H1 (cell line): ENCODE measurements around the gene SLC39A9. TPM values are rescaled to one million over a fixed set of nuclear protein-coding genes. Genes with fewer than 3 reads are reported as not detected.

Experiments used
- CTCF ChIA-PET: fragments of 300-600 bp; sonication (Branson Sonifier 250); formaldehyde crosslinking; loops from one replicate; lab custom pipeline; 2021; ENCODE audit not compliant: partially characterized antibody; lab: Charles Lee
- POLR2A ChIA-PET: fragments of 300-600 bp; sonication (Branson Sonifier 250); formaldehyde crosslinking; loops from one replicate; lab custom pipeline; 2021; ENCODE audit warnings: inconsistent platforms; ENCODE audit not compliant: partially characterized antibody; lab: Charles Lee
- DNase-seq, 2 experiments: peaks; one replicate each; pipeline versions ENCODE4 v3.0.0 to v3.0.0-alpha.2; 2010 to 2022; ENCODE audit warnings: low spot score in 2 of 2, low read depth in 1 of 2, mixed read lengths in 1 of 2
- FAIRE-seq: peaks from 2 replicates; lab custom pipeline; 2011; peaks lifted over from hg19 to GRCh38; lab: Jason Lieb, UNC
- H2AFZ ChIP-seq: 2 replicates; pipeline ENCODE4 v1.8.1; 2012; ENCODE audit warnings: low read length, inconsistent platforms
- H2AK5ac ChIP-seq: 2 replicates; pipeline ENCODE4 v1.6.1; 2013; ENCODE audit warnings: low read depth, low read length
- H2BK120ac ChIP-seq: replicated peaks from 2 replicates; pipeline ENCODE3; 2013; ENCODE audit warnings: low read depth, low read length, inconsistent platforms
- H2BK12ac ChIP-seq: 2 replicates; pipeline ENCODE4 v1.6.1; 2013; ENCODE audit warnings: low read depth, low read length
- H2BK15ac ChIP-seq: 2 replicates; pipeline ENCODE4 v1.6.1; 2013; ENCODE audit warnings: low read length
- H2BK20ac ChIP-seq: 2 replicates; pipeline ENCODE4 v1.6.1; 2013; ENCODE audit warnings: low read length
- H2BK5ac ChIP-seq: 2 replicates; pipeline ENCODE4 v1.6.1; 2013; ENCODE audit warnings: low read depth, low read length
- H3K14ac ChIP-seq: 2 replicates; pipeline ENCODE4 v1.6.1; 2013; ENCODE audit warnings: inconsistent platforms; ENCODE audit not compliant: insufficient read length
- H3K18ac ChIP-seq: 2 replicates; pipeline ENCODE4 v1.6.1; 2013; ENCODE audit warnings: low read length; ENCODE audit errors: extremely low read depth
- H3K23ac ChIP-seq: 2 replicates; pipeline ENCODE4 v1.6.1; 2013; ENCODE audit warnings: inconsistent platforms; ENCODE audit not compliant: insufficient read length
- H3K23me2 ChIP-seq: 2 replicates; pipeline ENCODE4 v1.6.1; 2013; ENCODE audit warnings: low read depth, low read length
- H3K27ac ChIP-seq: 2 replicates; pipeline ENCODE4 v1.6.1; 2011; ENCODE audit warnings: low read depth, low read length, inconsistent platforms
- H3K27me3 ChIP-seq, 4 experiments: replicated peaks in 1 of 4; 1 replicate in 1 of 4; 2 replicates in 3 of 4; pipeline versions ENCODE4 v1.6.1 to v1.8.1; 2011 to 2013; ENCODE audit warnings: low read length in 3 of 4, mild to moderate bottlenecking in 3 of 4, inconsistent platforms in 2 of 4, mixed read lengths in 2 of 4, moderate library complexity in 1 of 4; ENCODE audit not compliant: control insufficient read depth in 3 of 4, insufficient read depth in 3 of 4; ENCODE audit errors: extremely low read depth in 1 of 4
- H3K36me3 ChIP-seq, 4 experiments: 2 replicates each; pipeline versions ENCODE4 v1.6.1 to v1.8.1; 2011 to 2013; ENCODE audit warnings: mild to moderate bottlenecking in 4 of 4, low read length in 3 of 4, moderate library complexity in 2 of 4, control low read depth in 1 of 4, inconsistent platforms in 1 of 4; ENCODE audit not compliant: insufficient read depth in 4 of 4, control insufficient read depth in 2 of 4
- H3K4ac ChIP-seq: replicated peaks from 2 replicates; pipeline ENCODE3; 2013; ENCODE audit warnings: low read length, low read depth, mixed read lengths, inconsistent platforms; ENCODE audit not compliant: insufficient read length
- H3K4me1 ChIP-seq, 4 experiments: replicated peaks in 1 of 4; 1 replicate in 1 of 4; 2 replicates in 3 of 4; pipeline versions ENCODE4 v1.6.1 to v1.8.1; 2011 to 2013; ENCODE audit warnings: low read length in 3 of 4, inconsistent platforms in 2 of 4, mixed read lengths in 1 of 4; ENCODE audit not compliant: insufficient read depth in 4 of 4, control insufficient read depth in 3 of 4
- H3K4me2 ChIP-seq, 2 experiments: 2 replicates each; pipeline versions ENCODE4 v1.6.1 to v1.8.1; 2011 to 2013; ENCODE audit warnings: low read depth in 2 of 2, low read length in 2 of 2, control low read depth in 1 of 2, inconsistent platforms in 1 of 2, mild to moderate bottlenecking in 1 of 2; ENCODE audit not compliant: insufficient read depth in 1 of 2
- H3K4me3 ChIP-seq, 4 experiments: fragments of 200-600, 300-600 bp in 1 of 4; sonication (generic), shearing (Covaris generic), sonication (Bioruptor Twin) in 1 of 4; 2 replicates each; pipeline versions ENCODE4 v1.5.1 to v1.8.1; 2011 to 2016; ENCODE audit warnings: low read length in 4 of 4, low read depth in 3 of 4, control low read depth in 2 of 4, inconsistent platforms in 2 of 4, mild to moderate bottlenecking in 2 of 4, mixed read lengths in 1 of 4, moderate library complexity in 1 of 4; ENCODE audit not compliant: insufficient read depth in 2 of 4; ENCODE audit errors: extremely low read depth in 1 of 4
- H3K56ac ChIP-seq: replicated peaks from 2 replicates; pipeline ENCODE3; 2013; ENCODE audit warnings: low read depth, mild to moderate bottlenecking, mixed read lengths, low read length, inconsistent platforms; ENCODE audit not compliant: insufficient read length
- H3K79me1 ChIP-seq: 2 replicates; pipeline ENCODE4 v1.6.1; 2013; ENCODE audit warnings: low read depth, low read length, control low read depth
- H3K79me2 ChIP-seq, 2 experiments: 2 replicates each; pipeline versions ENCODE4 v1.6.1 to v1.8.1; 2012 to 2013; ENCODE audit warnings: low read length in 2 of 2, mild to moderate bottlenecking in 2 of 2, inconsistent platforms in 1 of 2; ENCODE audit not compliant: insufficient read depth in 2 of 2, control insufficient read depth in 1 of 2
- H3K9ac ChIP-seq, 4 experiments: replicated peaks in 1 of 4; 1 replicate in 1 of 4; 2 replicates in 3 of 4; pipeline versions ENCODE4 v1.6.1 to v1.8.1; 2011 to 2013; ENCODE audit warnings: low read depth in 3 of 4, low read length in 3 of 4, control low read depth in 2 of 4, mild to moderate bottlenecking in 2 of 4, moderate library complexity in 2 of 4, inconsistent platforms in 1 of 4; ENCODE audit errors: extremely low read depth in 1 of 4
- H3K9me3 ChIP-seq, 2 experiments: 2 replicates each; pipeline versions ENCODE4 v1.6.1 to v1.8.1; 2012 to 2013; ENCODE audit warnings: mild to moderate bottlenecking in 2 of 2, moderate library complexity in 2 of 2, control low read depth in 1 of 2, inconsistent platforms in 1 of 2, low read depth in 1 of 2, low read length in 1 of 2, mixed read lengths in 1 of 2; ENCODE audit not compliant: insufficient read depth in 2 of 2
- H4K20me1 ChIP-seq, 2 experiments: replicated peaks in 1 of 2; 2 replicates each; pipeline versions ENCODE3 to v1.8.1; 2011 to 2013; ENCODE audit warnings: inconsistent platforms in 2 of 2, low read length in 2 of 2, mild to moderate bottlenecking in 1 of 2; ENCODE audit not compliant: insufficient read depth in 2 of 2, control insufficient read depth in 1 of 2
- H4K5ac ChIP-seq: 2 replicates; pipeline ENCODE4 v1.6.1; 2013; ENCODE audit warnings: low read length, low read depth, mixed read lengths, inconsistent platforms; ENCODE audit not compliant: insufficient read length
- H4K8ac ChIP-seq: 2 replicates; pipeline ENCODE4 v1.8.0; 2013; ENCODE audit warnings: mild to moderate bottlenecking, moderate library complexity, low read length, inconsistent platforms; ENCODE audit not compliant: insufficient read depth; ENCODE audit errors: extremely low read depth
- H4K91ac ChIP-seq: replicated peaks from 2 replicates; pipeline ENCODE3; 2013; ENCODE audit warnings: low read length, mixed read lengths, inconsistent platforms; ENCODE audit not compliant: insufficient read length
- CHD2 ChIP-seq: IDR thresholded peaks from 2 replicates; pipeline ENCODE4 v1.6.1; 2012; ENCODE audit warnings: low read length, improper control_type of control experiment
- CTBP2 ChIP-seq: IDR thresholded peaks from 2 replicates; pipeline ENCODE4 v1.7.0; 2011; ENCODE audit warnings: borderline replicate concordance, mild to moderate bottlenecking, moderate library complexity, mixed read lengths, low read length; ENCODE audit not compliant: insufficient read depth, insufficient read length
- GABPA ChIP-seq: IDR thresholded peaks from 2 replicates; pipeline ENCODE4 v1.6.1; 2011; ENCODE audit warnings: mild to moderate bottlenecking, low read length, moderate library complexity, borderline replicate concordance; ENCODE audit not compliant: insufficient read depth
- HDAC2 ChIP-seq, 2 experiments: fragments of 300-600 bp in 1 of 2; sonication (generic) in 1 of 2; IDR thresholded peaks; 2 replicates each; pipeline ENCODE4 v1.6.1; 2011 to 2012; ENCODE audit warnings: low read depth in 2 of 2, low read length in 2 of 2, mild to moderate bottlenecking in 2 of 2, moderate library complexity in 2 of 2, borderline replicate concordance in 1 of 2, inconsistent platforms in 1 of 2
- KDM1A ChIP-seq: fragments of 200-600, 300-600 bp; sonication (generic); IDR thresholded peaks from 2 replicates; pipeline ENCODE4 v1.7.1; 2016; ENCODE audit warnings: mild to moderate bottlenecking, low read length, borderline replicate concordance
- NANOG ChIP-seq: IDR thresholded peaks from 2 replicates; pipeline ENCODE4 v1.6.1; 2011; ENCODE audit warnings: low read length, low read depth, mild to moderate bottlenecking, inconsistent platforms; ENCODE audit not compliant: insufficient read depth, poor library complexity, severe bottlenecking
- NRF1 ChIP-seq: IDR thresholded peaks from 2 replicates; pipeline ENCODE4 v1.6.1; 2011; ENCODE audit warnings: mild to moderate bottlenecking, low read depth, low read length, improper control_type of control experiment
- PHF8 ChIP-seq: fragments of 200-600 bp; sonication (generic); conservative IDR thresholded peaks from 2 replicates; pipeline ENCODE4 v1.7.1; 2012; ENCODE audit warnings: low read depth, mild to moderate bottlenecking, inconsistent platforms, low read length, moderate library complexity
- RBBP5 ChIP-seq: IDR thresholded peaks from 2 replicates; pipeline ENCODE4 v1.7.1; 2012; ENCODE audit warnings: low read depth, mild to moderate bottlenecking, inconsistent platforms, low read length, moderate library complexity, borderline replicate concordance
- TBP ChIP-seq: IDR thresholded peaks from 2 replicates; pipeline ENCODE4 v1.6.1; 2011; ENCODE audit warnings: low read depth, low read length, improper control_type of control experiment
- YY1 ChIP-seq: IDR thresholded peaks from 2 replicates; pipeline ENCODE4 v1.6.1; 2011; ENCODE audit warnings: low read depth, mild to moderate bottlenecking, low read length
- polyA plus RNA-seq, 7 experiments: library from polyadenylated mRNA; depleted of rRNA in 3 of 7; stranded (reverse) in 5 of 7; unstranded in 2 of 7; fragments of >200 nt in 5 of 7; fragments of 200-250 nt in 2 of 7; gene quantifications; 1 replicate in 5 of 7; 2 replicates in 1 of 7; 4 replicates in 1 of 7; pipeline versions ENCODE4 v1.2.1 to v1.2.3, GENCODE V29; 2011 to 2013; ENCODE audit warnings: missing spikeins in 2 of 7, mixed read lengths in 2 of 7
- total RNA-seq: library from RNA; stranded (reverse); fragmentation: NEBNext Ultra II Directional; extraction: Animal tissue kit (Norgen Biotek cat#: 25700); gene quantifications from 2 replicates; pipeline ENCODE4 v1.2.1, GENCODE V29; 2021

Gene SLC39A9
- total and polyA plus RNA-seq, 2 of the 8 experiments (the other 6 are each of a cell fraction or from before 2014, with no cell fraction given) = 31.0 to 44.2 TPM

DNA sequence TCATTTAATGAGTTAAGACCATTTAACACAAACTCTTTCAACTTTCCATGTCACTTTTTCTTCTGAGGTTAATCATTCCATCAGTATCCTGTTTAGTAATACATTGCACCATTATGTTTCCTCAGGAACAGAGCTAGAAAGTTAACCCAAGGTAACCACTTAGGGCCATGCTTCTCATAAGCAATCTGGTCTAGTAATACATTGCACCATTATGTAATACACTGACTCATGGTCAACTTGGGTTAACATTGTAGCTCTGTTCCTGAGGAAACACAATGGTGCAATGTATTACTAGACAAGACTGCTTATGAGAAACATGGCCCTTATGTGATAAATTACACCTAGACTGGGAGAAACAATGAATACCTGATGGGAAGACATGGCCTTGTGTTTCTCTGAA, 22.1 kb upstream of the SLC39A9 start:
- no peak overlapping the region for H3K27ac ChIP-seq
- H3K79me2 ChIP-seq = peaks cover 0 to 2% of the 10 kb centered on the region in 2 experiments; a peak in 1 of 4 replicates
- CTCF ChIA-PET = interaction anchor here (0.6 to 1.5 kb wide), 8 partner anchors 13 to 247 kb away, joined by 3 to 7 read pairs (median 3); no protein-coding TSS in a partner anchor
- H2BK120ac ChIP-seq = no peak overlapping the region
- H3K4me3 ChIP-seq = no peak overlapping the region
- H4K8ac ChIP-seq = no peak overlapping the region
- H4K5ac ChIP-seq = no peak overlapping the region
- POLR2A ChIA-PET = interaction anchor here (0.6 to 3.8 kb wide), 8 partner anchors 8 to 62 kb away, joined by 3 to 16 read pairs (median 6); partner anchors contain the start of genes ERH and SLC39A9
- no peak overlapping the region for H3K9ac ChIP-seq
- no peak overlapping the region for H2BK5ac ChIP-seq
- no peak overlapping the region for H3K23ac ChIP-seq
- H2AK5ac ChIP-seq = no peak overlapping the region
- no peaks in the 10 kb centered on the region for H3K27me3 ChIP-seq
- no peak overlapping the region for H2BK20ac ChIP-seq
- H3K4me2 ChIP-seq = no peak overlapping the region
- no peak overlapping the region for H3K18ac ChIP-seq
- no peaks in the 10 kb centered on the region for H3K23me2 ChIP-seq
- H3K79me1 ChIP-seq = no peaks in the 10 kb centered on the region; the same call in 1 of the 2 replicates
- no peak for TF ChIP-seq TBP
- TF ChIP-seq KDM1A = no peak
- no peak for TF ChIP-seq HDAC2 (IDR thresholded peaks at IDR 0.05; ENCODE audit: borderline replicate concordance in 1 of 2, low read depth in 2 of 2, low read length in 2 of 2)
- no peak for TF ChIP-seq YY1
- TF ChIP-seq CTBP2 = no peak
- TF ChIP-seq NANOG = no peak
- no peak for TF ChIP-seq NRF1
- no peak for TF ChIP-seq GABPA
- no peak for TF ChIP-seq PHF8
- TF ChIP-seq CHD2 = no peak
- TF ChIP-seq RBBP5 = no peak
- H2AFZ ChIP-seq = no peak overlapping the region
- peaks cover 3 to 40% (median 28%) of the 10 kb centered on the region in 4 experiments; a peak in 7 of 8 replicates for H3K36me3 ChIP-seq
- H2BK12ac ChIP-seq = no peak overlapping the region
- peaks cover 0 to 3% of the 10 kb centered on the region in 2 experiments for H4K20me1 ChIP-seq
- no peaks in the 10 kb centered on the region for H3K9me3 ChIP-seq
- no peak overlapping the region for H4K91ac ChIP-seq
- FAIRE-seq (no peak), DNase-seq (no peak)
- H3K14ac ChIP-seq = no peak overlapping the region
- no peak overlapping the region for H2BK15ac ChIP-seq
- H3K56ac ChIP-seq = no peak overlapping the region
- H3K4ac ChIP-seq = no peak overlapping the region
- no peaks in the 10 kb centered on the region for H3K4me1 ChIP-seq
